ENCODE measurements around the gene NABP2. TPM values are rescaled to one million over a fixed set of nuclear protein-coding genes. Genes with fewer than 3 reads are reported as not detected.

The NABP2 gene
- total and polyA plus RNA-seq, 10 of the 15 experiments (the other 5 are each of a cell fraction or from before 2014, with no cell fraction given): 20.7 to 97.9 (median 60.9) TPM

DNA sequence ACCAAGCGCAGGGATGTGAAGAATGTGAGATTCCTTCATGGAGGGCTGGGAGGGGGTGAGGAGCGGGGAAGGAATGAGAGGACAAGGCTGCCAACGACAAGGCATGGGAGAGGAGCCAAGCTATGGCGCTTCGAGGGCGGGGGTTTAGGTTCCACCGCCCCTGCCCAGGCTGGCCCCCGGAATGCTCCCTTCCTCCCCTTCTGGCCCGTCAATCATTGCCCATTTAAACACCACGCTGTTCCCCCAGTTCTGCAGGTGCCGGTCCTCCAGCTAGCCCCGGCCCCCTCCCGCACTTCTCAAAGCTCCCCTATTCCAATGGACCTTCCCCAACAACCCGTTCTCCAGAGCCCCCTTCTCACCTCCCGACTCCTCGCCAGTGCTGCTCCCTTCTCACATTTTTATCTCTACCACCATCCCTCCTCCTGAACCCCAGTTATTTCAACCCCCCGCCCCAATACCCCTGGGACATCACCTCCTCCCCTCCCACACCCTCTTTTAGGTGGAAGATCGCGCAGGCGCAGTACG lies 2.8 kb upstream of the NABP2 start (continued):
- TF ChIP-seq RELB (IDR thresholded peaks at IDR 0.05; ENCODE audit: low read depth): no peak
- peak in 1 of 2 experiments; percentile 20; a peak in 2 of 4 replicates for TF ChIP-seq IKZF2 (IDR thresholded peaks at IDR 0.05)
- TF ChIP-seq, protein P1, sequence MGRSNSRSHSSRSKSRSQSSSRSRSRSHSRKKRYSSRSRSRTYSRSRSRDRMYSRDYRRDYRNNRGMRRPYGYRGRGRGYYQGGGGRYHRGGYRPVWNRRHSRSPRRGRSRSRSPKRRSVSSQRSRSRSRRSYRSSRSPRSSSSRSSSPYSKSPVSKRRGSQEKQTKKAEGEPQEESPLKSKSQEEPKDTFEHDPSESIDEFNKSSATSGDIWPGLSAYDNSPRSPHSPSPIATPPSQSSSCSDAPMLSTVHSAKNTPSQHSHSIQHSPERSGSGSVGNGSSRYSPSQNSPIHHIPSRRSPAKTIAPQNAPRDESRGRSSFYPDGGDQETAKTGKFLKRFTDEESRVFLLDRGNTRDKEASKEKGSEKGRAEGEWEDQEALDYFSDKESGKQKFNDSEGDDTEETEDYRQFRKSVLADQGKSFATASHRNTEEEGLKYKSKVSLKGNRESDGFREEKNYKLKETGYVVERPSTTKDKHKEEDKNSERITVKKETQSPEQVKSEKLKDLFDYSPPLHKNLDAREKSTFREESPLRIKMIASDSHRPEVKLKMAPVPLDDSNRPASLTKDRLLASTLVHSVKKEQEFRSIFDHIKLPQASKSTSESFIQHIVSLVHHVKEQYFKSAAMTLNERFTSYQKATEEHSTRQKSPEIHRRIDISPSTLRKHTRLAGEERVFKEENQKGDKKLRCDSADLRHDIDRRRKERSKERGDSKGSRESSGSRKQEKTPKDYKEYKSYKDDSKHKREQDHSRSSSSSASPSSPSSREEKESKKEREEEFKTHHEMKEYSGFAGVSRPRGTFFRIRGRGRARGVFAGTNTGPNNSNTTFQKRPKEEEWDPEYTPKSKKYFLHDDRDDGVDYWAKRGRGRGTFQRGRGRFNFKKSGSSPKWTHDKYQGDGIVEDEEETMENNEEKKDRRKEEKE (IDR thresholded peaks at IDR 0.05): peak; percentile 81
- TF ChIP-seq CHD4 (IDR thresholded peaks at IDR 0.05): no peak
- peak; percentile 92 for TF ChIP-seq ATF7 (IDR thresholded peaks at IDR 0.05; ENCODE audit: low read depth)
- no peak for TF ChIP-seq CBFB (IDR thresholded peaks at IDR 0.05; ENCODE audit: low read depth)
- TF ChIP-seq BHLHE40 (IDR thresholded peaks at IDR 0.05; ENCODE audit: borderline replicate concordance in 1 of 2, low read depth in 2 of 2, low read length in 1 of 2): peak; percentile 31 to 83; a peak in 3 of 4 replicates
- 0 out of 2 replicates have a peak, but pooled peaks have one; percentile 24 for TF ChIP-seq HDGF (IDR thresholded peaks at IDR 0.05)
- TF ChIP-seq GATAD2B (conservative IDR thresholded peaks at IDR 0.05; ENCODE audit: low read depth): peak; percentile 26; the same call in 1 of the 2 replicates

All from GM12878 (cell line).